ENCODE data around the gene TMEM8B. TPM values are rescaled to one million over a fixed set of nuclear protein-coding genes. Genes with fewer than 3 reads are reported as not detected.

TMEM8B gene
- total RNA-seq, 1 donor from 2014 or later, result 4.1 TPM

Small RNAs within 50 kb of the gene (small RNA-seq; reads per million reads assigned to genes)
- not detected for gene HINT2

Other genes starting within 250 kb of the TMEM8B start
- 12.2 TPM for gene TESK1, start 224.0 kb upstream of the TMEM8B start, total RNA-seq
- gene CD72, start 210.8 kb upstream of the TMEM8B start, total RNA-seq, result 0.41 TPM
- gene SIT1, start 178.3 kb upstream of the TMEM8B start, total RNA-seq, result not detected
- 133,388 TPM for gene RMRP, start 171.2 kb upstream of the TMEM8B start, total RNA-seq
- 10.6 TPM for gene CCDC107, start 170.9 kb upstream of the TMEM8B start, total RNA-seq
- gene ARHGEF39, start 164.0 kb upstream of the TMEM8B start, total RNA-seq, result 0.41 TPM
- gene CA9, start 155.3 kb upstream of the TMEM8B start, total RNA-seq, result 0.82 TPM
- gene TPM2, start 139.3 kb upstream of the TMEM8B start, total RNA-seq, result 11.0 TPM
- 16.3 TPM for gene TLN1, start 97.0 kb upstream of the TMEM8B start, total RNA-seq
- gene CREB3, start 96.6 kb upstream of the TMEM8B start, total RNA-seq, result 30.6 TPM
- gene GBA2, start 80.0 kb upstream of the TMEM8B start, total RNA-seq, result 48.9 TPM
- 10.2 TPM for gene RGP1, start 79.9 kb upstream of the TMEM8B start, total RNA-seq
- 0.41 TPM for gene MSMP, start 75.0 kb upstream of the TMEM8B start, total RNA-seq
- 11.0 TPM for gene NPR2, start 37.6 kb upstream of the TMEM8B start, total RNA-seq
- gene SPAG8, start 17.0 kb upstream of the TMEM8B start, total RNA-seq, result 2.9 TPM
- 9.0 TPM for gene HINT2, start 14.2 kb upstream of the TMEM8B start, total RNA-seq
- not detected for gene FAM221B, start 496 bp upstream of the TMEM8B start, total RNA-seq
- not detected for gene OR13J1, start 41.2 kb downstream of the TMEM8B start, total RNA-seq
- 0.82 TPM for gene HRCT1, start 77.0 kb downstream of the TMEM8B start, total RNA-seq
- gene SPAAR, start 80.3 kb downstream of the TMEM8B start, total RNA-seq, result 0.41 TPM
- gene OR2S2, start 128.9 kb downstream of the TMEM8B start, total RNA-seq, result not detected
- 7.3 TPM for gene RECK, start 207.7 kb downstream of the TMEM8B start, total RNA-seq